Activated CD4-positive, CD25-positive, alpha-beta regulatory T cell treated with anti-CD3 and anti-CD28 coated beads, Interleukin-2, amount 50 U/mL, for 16 hours (primary cell): ENCODE results near the gene ACTMAP.

Experiments used
- DNase-seq: peaks from one replicate; pipeline ENCODE4 v3.0.0-alpha.2; 2020; ENCODE audit warnings: low read depth, low spot score

Gene ACTMAP

DNA sequence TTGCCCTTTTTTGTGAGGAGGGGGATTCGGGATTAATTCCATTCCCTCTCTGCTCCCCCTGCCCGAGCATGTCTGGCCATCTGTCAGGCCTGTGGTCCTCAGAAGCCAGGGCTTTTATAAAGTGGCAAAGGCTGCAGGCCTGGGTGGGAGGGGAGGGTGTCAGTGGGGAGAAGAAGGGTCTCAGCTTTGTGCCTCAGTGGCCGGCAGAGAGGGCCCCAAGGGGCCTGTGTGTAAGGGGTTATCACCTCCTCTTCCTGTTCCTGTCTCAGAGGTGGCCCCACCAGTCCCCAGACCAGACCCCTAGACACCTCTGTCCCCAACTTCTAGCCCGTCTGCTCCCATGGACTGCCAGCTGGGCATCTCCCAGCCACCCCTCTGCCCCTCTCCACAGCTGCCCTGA is 56.4 kb downstream of the ACTMAP start:
- DNase-seq: no peak

- no peak for DNase-seq
Measured at GRCh38 chr19:40693150-40693788, 57.0 kb downstream of the ACTMAP start.

- no peak for DNase-seq
Measured at GRCh38 chr19:40692212-40692551, 58.1 kb downstream of the ACTMAP start.

DNA sequence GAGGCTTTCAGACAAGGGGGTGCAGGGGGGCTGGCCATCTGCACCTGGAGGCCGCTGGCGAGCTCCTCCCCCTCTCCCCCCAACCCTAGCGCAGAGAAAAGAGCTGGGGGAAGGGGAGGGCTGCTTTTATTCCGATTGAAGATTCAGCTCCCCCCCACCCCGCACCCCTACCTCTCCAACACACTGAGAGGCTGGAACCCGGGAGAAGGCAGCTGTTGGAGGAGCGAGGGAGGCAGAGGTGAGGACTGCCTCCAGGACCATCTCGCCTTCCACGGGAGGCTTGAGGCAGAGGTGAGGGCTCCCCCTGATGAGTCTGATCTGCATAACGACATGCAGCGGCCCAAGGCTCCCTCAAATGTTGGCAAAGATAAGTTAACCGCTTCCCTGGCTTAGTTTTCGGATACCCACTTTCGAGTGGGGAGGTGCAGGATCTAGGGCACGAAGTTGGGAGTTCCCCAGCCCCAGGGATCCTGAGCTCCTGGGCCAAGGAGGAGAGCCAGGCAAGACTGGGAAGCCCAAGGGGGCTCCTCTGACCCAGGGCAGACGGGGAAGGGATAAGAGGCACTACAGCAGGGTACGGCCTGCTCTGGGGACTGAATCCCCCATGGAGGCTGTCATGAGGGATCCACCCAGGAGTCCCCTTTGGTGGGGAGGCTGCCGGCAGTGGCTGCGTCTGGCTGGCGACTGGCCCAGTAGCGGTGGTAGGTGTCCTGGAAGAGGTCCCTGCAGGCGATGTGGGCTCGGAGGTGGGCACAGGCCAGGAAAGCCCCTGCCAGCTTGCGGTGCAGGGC is 58.7 kb downstream of the ACTMAP start:
- DNase-seq: no peak
